Measurements from ENCODE around the gene KDM2A.

Gene KDM2A

GRCh38 chr11:67118801-67119584 is at the start of gene KDM2A:
Gene KDM2A, plus strand, starts transcription at chr11:67119263. Its CDS starts 2,054 bp downstream, at chr11:67121317.
- peak; percentile 100 for DNase-seq

- DNase-seq: peak; percentile 78
Measured at GRCh38 chr11:67071420-67072284, 47.4 kb upstream of the KDM2A start.

DNA sequence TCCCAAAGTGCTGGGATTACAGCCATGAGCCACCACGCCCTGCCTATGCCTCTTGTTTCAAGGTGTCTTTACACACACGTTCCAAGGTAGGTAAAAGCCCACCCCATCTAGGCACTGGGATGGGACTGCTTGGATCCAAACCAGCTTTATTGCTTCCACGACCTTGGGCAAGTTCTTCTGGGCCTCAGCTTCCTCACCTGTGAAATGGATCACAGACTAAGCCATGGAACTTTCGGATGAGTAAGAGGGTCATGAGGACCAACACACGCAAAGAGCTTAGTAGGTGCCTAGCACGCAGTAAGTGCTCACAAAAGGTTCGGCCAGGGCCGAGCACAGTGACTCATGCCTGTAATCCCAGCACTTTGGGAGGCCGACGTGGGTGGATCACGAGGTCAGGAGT is 46.8 kb upstream of the KDM2A start:
- no peak for DNase-seq

DNA sequence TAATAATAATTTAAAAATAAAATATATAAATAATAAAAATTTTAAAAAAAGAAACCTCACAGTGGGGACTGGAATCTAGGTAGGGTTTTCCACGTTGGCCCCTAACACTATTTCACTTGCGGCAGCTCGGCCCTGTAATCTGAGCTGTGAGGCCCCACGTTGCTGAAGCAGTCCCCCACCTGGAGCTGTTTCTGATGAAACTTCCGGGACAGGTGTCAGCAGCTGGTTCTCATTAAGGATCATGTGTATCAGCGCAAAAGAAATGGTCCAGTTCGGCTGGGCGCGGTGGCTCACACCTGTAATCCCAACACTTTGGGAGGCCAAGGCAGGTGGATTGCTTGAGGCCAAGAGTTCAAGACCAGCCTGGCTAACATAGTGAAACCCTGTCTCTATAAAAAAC is 45.2 kb upstream of the KDM2A start:
- DNase-seq: no peak

- no peak for DNase-seq
Measured at GRCh38 chr11:67076202-67076601, 42.9 kb upstream of the KDM2A start.

GRCh38 chr11:67079065-67079705 is 39.9 kb upstream of the KDM2A start:
- DNase-seq: no peak

GRCh38 chr11:67082071-67082791 is 36.8 kb upstream of the KDM2A start:
- DNase-seq: peak; percentile 24

DNA sequence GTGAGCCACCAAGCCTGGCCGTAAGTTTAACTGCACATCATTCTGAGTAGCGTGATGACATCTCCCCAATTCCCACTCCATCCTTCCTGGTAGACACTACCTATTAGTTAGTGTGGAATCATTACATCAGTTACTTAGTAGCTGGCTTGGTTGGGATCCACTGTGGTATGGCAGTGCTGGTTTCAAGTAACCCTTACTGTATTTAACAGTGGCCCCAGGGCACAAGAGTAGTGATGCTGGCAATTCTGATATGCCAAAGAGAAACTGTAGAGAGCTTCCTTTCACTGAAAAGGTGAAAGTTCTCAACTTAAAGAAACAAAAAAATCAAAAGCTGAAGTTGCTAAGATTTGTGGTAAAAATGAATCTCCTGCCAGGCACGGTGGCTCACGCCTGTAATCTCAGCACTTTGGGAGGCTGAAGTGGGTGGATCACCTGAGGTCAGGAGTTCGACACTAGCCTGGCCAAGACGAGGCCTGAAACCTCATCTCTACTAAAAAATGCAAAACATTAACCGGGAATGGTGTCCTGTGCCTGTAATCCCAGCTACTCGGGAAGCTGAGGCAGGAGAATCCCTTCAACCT is 35.2 kb upstream of the KDM2A start:
- no peak for DNase-seq

- no peak for DNase-seq
Measured at GRCh38 chr11:67085617-67086016, 33.4 kb upstream of the KDM2A start.

GRCh38 chr11:67090717-67091116 is 28.3 kb upstream of the KDM2A start:
- DNase-seq: no peak

DNA sequence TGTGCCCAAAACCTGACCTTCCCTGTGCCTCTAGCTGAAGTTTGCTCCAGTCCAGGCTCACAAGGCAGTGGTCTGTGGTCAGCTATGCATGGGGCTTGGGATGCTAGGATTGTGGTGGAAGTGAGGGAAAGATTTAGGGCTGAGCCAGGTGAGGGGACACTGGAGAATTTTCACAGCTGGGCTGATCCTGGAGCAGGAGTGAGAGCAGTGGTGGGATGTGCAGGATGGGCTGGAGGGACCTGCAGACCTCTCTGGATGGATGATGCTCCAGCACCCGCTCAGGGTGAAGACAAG is 23.9 kb upstream of the KDM2A start:
- DNase-seq: no peak

DNA sequence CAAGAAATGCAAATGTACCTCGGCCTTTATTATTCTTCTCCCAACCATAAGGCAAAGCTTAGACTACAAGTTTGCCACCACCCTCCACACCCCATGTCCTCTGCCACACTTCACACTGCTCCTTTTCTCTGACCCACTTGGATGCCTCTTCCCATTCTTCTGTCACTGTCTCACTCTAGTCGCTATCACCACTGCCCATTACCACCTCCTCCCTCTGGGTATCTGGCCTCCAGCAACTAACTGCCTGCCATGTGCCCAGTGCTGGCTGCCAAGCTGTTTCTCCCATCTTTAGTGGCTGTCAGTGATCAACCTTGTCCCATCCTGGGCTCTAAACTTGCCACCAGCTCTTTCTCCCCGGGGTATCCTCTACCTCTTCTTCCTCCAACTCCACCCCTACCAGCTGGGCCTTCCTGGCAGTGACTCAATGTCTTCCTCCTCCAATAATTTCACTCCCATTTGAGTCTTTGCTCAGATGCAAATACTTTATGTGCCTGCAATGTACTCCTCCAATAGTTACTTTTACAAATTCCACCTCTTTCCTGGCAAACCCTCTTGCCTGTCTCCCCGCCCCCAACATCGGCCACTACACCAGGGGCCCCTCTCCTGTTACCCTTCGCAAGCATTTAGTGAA is 20.1 kb upstream of the KDM2A start:
- DNase-seq: no peak

DNA sequence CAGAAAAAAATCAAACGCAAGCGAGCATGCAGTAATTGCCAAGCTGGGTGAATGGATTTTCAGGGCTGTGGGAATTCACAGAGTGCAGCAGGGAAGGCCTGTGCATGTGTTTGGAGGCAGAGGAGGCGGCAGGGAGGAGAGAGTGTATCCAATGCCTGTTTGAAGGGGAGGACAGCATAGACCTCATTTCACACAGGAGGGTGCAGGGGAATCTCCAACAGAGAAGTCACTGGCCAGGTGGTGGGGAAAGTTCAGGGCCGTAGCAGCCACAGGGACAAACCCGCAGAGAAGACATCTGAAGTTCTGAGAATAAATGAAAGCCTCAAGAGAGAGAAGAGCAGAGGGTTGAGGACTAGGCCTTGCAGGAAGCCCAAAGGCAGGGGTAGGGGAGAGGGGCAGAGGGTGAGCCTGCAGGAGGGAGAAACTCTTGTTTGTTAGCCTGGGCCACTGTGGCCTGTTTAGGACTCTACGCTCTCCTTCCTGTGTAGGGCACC is 19.2 kb upstream of the KDM2A start:
- no peak for DNase-seq

DNA sequence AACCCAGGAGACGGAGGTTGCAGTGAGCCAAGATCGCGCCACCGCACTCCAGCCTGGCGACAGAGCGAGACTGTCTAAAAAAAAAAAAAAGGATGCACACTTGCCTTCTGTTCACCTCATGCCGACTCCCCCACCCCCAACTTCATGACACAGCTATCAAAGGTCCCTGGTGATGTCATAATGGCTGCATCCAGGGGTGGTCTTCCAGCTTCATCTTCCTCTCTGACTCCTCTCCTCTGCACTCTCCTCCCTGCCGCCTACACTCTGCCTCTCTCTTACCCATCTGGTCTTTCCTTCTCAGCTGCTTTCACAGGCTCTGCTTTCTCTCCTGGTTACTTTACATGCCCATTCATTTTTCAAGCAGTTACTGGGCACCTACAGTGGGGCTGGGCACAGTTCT is 16.4 kb upstream of the KDM2A start:
- DNase-seq: no peak

- DNase-seq: no peak
Measured at GRCh38 chr11:67105964-67106363, 13.1 kb upstream of the KDM2A start.

GRCh38 chr11:67111261-67111660 is 7.8 kb upstream of the KDM2A start:
- DNase-seq: no peak

GRCh38 chr11:67113231-67113721 is 5.8 kb upstream of the KDM2A start:
- peak; percentile 30 for DNase-seq

GRCh38 chr11:67114275-67114896 is 4.7 kb upstream of the KDM2A start:
- DNase-seq: no peak

GRCh38 chr11:67116758-67117105 is 2.3 kb upstream of the KDM2A start:
- DNase-seq: no peak

- DNase-seq: no peak
Measured at GRCh38 chr11:67117176-67117575, 1.9 kb upstream of the KDM2A start.

DNA sequence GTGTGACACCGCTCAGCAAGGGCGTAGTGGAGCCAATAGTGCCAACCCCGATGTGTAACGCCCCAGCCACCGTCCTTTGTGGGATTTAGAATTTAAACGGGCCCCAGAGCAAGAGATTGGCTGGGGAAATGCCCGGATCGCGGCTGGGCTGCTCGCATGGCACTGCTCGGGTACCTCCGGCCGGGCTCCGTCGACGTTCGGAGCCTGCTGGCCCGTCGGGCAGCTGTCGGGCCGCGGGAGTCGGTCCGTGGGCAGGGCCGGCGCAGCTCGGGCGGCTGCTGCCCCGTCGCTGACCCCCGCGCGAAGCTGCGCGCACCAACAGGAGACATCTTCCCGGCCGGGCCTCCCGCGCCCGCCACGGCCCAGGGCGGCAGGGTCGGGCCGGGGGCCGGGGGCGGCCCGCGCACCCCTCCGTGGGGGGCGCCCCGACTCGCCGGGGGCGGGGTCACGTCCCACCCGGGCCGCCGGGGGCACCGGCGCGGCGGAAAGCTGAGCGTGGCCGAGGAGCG is 1.3 kb upstream of the KDM2A start:
- peak; percentile 52 for DNase-seq
